Activated CD8-positive, alpha-beta memory T cell treated with anti-CD3 and anti-CD28 coated beads for 36 hours (primary cell): Measurements from ENCODE around the gene TCF25. TPM values are rescaled to one million over a fixed set of nuclear protein-coding genes. Genes with fewer than 3 reads are reported as not detected.

Experiments
- CTCF ChIA-PET: fragments of 350-600 bp; sonication (Branson Sonifier 250); formaldehyde crosslinking; loops from one replicate; lab custom pipeline; 2021; ENCODE audit warnings: antibody characterized with exemption; lab: Charles Lee
- POLR2A ChIA-PET: fragments of 350-600 bp; sonication (Branson Sonifier 250); formaldehyde crosslinking; loops from one replicate; lab custom pipeline; 2021; ENCODE audit warnings: antibody characterized with exemption; lab: Charles Lee
- total RNA-seq, 2 experiments: library from RNA; stranded (reverse); gene quantifications; one replicate each; pipeline ENCODE4 v1.2.3, GENCODE V29; 2021

The TCF25 gene
- total RNA-seq, 2 experiments from 2014 or later: 146 to 153 TPM

DNA sequence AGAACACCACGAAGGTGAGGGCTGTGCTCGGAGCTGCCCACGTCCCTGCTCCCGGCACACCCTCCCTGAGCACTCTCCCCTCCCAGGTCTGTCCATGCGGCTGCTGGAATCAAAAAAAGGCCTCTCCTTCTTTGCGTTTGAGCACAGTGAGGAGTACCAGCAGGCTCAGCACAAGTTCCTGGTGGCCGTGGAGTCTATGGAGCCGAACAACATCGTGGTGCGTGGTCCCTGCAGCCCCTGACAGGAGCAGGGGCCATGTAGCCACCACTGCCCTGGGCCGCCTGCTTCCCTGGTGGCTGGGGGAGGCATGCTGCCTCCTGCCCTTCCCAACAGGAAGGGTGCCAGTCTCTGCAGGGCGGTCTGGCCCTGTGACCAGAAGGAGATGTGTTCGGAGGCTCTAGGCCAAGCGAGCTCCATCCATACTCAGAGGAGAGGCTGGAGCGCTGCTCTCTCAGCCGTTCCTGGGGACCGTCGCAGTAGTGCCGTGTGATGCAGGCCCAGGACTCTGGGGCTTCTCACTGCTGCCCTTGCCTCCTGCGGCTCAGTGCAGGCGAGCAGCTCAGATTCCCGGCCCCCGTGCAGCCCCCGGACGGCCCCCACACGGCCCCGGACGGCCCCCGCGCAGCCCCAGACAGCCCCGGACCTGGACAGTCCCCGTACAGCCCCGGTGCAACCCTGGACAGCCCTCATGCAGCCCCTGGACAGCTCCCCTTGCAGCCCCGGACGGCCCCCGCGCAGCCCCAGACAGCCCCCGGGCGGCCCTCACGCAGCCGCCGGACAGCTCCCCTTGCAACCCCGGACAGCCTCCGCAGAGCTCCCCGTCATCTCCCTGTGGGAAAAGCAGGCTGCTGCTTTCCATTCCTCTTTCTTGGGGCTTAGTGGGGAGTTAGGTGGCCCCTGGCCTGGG, 20.5 kb downstream of the TCF25 start:
- POLR2A ChIA-PET: interaction anchor here (0.9 kb wide), 1 partner anchor 12 kb away, joined by 3 read pairs; no protein-coding TSS in a partner anchor
- CTCF ChIA-PET: interaction anchor here (1.0 to 1.9 kb wide), 2 partner anchors 16 to 33 kb away, joined by 3 to 4 read pairs; no protein-coding TSS in a partner anchor

DNA sequence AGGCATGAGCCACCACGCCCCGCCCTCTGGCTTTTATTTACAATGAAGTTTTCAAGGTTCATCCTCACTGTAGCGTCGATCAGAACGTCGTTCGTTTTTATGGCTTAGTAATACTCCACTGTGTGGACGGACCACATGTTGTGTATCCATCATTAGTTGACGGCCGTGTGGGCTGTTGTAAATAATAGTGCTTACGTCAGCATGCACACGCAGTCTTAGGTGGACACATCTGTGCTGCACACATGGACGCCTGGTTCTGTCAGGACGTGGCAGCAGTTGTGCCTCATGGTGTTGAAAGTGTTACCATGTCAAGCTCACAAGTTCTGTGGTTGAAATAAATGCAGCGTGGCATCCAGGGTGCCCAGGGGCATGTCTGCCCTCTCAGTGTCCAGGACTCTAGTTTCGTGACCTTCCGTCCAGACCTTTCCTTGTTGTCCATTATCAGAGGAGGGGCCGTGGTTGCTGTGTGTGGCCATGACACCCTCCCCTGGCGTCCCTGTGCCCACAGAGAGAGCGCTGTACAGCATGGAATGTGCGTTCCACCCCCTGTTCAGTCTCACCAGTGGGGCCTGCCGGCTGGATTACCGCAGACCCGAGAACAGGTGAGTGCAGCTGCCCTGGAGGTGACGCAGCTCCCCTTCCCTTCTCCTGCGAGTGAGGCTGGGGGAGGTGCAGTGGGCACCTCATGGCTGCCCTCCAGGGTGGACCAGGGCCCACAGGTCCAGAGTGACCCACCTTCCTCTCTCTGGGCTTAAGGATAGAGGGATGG, 22.3 kb downstream of the TCF25 start:
- ChIA-PET POLR2A (no interaction called here), CTCF (no interaction called here)

- CTCF ChIA-PET: interaction anchor here (0.7 kb wide), 1 partner anchor 15 kb away, joined by 5 read pairs; no protein-coding TSS in a partner anchor
- POLR2A ChIA-PET: no interaction called here
These were observed 23.8 kb downstream of the TCF25 start for GRCh38 chr16:89897204-89897603.

DNA sequence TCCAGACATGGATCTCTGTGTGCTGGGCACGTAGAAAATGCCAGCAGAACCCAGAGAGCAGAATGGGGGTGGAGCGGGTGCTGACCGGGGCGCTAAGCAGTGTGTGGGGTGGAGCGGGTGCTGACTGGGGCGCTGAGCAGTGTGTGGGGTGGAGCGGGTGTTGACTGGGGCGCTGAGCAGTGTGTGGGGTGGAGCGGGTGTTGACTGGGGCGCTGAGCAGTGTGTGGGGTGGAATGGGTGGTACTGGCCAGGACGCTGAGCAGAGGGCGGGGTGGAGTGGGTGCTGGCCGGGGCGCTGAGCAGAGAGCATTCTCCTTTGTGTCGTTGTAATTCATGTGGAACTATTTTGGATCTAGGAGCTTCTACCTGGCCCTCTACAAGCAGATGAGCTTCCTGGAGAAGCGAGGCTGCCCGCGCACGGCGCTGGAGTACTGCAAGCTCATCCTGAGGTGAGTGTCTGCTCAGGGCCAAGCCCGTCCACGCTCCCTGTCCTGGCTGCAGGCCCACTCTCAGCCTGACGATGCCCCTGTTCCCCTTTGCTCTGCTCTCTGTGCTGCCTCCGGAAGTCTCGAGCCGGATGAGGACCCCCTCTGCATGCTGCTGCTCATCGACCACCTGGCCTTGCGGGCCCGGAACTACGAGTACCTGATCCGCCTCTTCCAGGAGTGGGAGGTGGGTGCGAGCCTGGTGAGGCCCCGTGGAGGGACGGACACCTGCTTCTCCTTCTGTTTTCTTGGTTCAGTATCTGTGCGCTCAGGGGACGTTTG, 25.0 kb downstream of the TCF25 start:
- ChIA-PET CTCF (interaction anchor here (0.6 to 1.5 kb wide), 2 partner anchors 11 to 21 kb away, joined by 3 to 9 read pairs; no protein-coding TSS in a partner anchor), POLR2A (no interaction called here)

GRCh38 chr16:89899879-89900481, 26.6 kb downstream of the TCF25 start:
- POLR2A ChIA-PET: no interaction called here

DNA sequence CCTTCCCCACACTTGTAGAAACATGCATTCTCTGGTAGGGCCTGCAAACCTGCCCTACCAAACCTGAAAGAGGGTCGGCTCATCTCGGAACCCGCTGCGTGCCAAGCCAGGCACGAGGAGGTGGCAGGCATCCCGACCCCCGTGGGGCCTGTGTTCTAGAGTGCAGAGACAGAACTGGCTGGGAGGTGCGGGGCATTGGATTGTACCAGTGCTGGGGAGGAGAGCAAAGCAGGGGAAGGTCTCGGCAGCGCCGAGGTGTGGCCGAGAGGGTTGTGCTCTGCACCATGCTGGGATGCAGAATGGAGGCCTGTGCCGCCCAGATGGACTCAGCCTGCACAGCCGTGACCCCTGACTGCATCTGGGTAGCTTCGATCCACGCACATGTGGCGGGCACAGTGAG, 27.5 kb downstream of the TCF25 start:
- CTCF ChIA-PET: no interaction called here
- POLR2A ChIA-PET: no interaction called here

More at GRCh38 chr16:89899879-89900481, 26.6 kb downstream of the TCF25 start:
- CTCF ChIA-PET: interaction anchor here (1.5 kb wide), 1 partner anchor 10 kb away, joined by 9 read pairs; no protein-coding TSS in a partner anchor

DNA sequence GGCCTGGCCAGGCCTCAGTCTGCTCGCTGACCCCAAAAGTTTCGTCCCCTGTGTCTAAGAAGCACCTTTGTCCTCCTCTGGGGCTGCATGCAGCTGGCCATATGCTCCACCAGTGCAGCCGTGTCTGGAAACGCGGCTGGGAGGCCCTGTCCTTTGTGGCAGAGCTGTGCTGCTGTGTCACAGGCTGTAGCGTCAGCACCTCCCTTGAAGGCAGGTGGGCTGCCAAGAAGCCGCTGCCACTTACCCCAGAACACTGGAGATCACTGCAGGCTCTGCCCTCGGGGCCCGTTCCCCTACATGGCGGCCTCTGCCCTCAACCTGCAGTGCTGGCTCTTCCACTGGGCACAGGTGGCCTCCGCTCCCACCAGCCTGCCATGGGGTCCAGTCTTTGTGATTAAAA, 29.6 kb downstream of the TCF25 start:
- ChIA-PET CTCF (no interaction called here), POLR2A (no interaction called here)

DNA sequence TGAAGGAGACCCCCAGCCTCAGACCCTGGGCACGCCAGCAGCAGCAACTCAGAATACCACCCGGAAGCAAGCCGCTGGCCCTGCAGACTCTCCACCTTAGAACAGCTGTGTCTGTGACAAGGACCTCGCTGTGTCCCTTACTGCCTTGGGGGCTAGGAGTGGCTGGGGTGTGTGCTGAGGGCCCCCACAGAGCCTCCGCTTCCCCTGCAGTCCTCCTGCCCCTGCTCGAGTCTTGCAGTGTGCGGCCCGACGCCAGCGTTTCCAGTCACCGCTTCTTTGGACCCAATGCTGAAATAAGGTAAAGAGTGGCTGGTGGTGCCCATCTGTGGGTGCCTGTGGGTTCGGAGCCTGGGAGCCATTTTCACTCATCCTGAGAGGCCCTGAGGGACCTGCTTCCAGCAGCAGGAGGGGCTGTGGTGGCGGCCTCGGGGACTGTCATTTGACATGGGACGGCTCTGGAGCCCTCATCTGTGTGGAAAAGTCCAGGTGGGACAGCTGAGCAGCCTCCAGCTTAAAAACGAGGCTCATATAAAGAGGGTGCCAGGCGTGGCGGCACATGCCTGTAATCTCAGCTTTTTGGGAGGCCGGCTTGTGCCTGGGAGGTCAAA, 30.6 kb downstream of the TCF25 start:
- ChIA-PET POLR2A (no interaction called here), CTCF (no interaction called here)

- POLR2A ChIA-PET: no interaction called here
These were observed 31.5 kb downstream of the TCF25 start for GRCh38 chr16:89904606-89905510.

GRCh38 chr16:89905511-89906139, 32.2 kb downstream of the TCF25 start:
- ChIA-PET CTCF (interaction anchor here (0.6 kb wide), 1 partner anchor 130 kb away, joined by 3 read pairs; no protein-coding TSS in a partner anchor), POLR2A (no interaction called here)

More at GRCh38 chr16:89904606-89905510, 31.5 kb downstream of the TCF25 start:
- CTCF ChIA-PET: no interaction called here

GRCh38 chr16:89906140-89907025, 33.0 kb downstream of the TCF25 start:
- ChIA-PET CTCF (interaction anchor here (0.6 kb wide), 1 partner anchor 131 kb away, joined by 3 read pairs; no protein-coding TSS in a partner anchor), POLR2A (no interaction called here)

DNA sequence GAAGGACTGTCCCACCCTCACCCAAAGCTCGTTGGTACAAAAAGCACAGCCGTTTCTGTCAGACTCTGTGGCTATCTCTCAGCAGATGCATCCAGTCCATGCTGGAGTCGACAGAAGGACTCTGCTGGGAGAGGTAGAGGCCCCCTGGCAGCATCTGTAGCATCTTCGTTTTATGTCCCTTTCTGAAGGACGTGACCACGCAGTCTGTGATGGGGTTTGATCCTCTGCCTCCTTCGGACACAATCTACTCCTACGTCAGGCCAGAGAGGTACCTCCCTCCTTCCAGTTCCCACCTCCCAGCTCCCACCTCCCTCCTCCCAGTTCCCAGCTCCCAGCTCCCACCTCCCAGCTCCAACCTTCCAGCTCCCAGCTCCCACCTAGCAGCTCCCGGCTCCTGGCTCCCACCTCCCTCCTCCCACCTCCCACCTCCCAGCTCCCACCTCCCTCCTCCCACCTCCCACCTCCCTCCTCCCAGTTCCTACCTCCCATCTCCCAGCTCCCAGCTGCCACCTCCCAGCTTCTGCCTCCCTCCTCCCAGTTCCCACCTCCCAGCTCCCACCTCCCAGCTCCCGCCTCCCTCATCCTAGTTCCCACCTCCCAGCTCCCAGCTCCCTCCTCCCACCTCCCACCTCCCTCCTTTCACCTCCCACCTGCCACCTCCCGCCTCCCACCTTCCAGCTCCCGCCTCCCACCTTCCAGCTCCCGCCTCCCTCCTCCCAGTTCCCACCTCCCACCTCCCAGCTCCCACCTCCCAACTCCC, 33.8 kb downstream of the TCF25 start:
- ChIA-PET CTCF (interaction anchor here (1.0 kb wide), 1 partner anchor 47 kb away, joined by 3 read pairs; no protein-coding TSS in a partner anchor), POLR2A (no interaction called here)

- POLR2A ChIA-PET: interaction anchor here (0.6 kb wide), 1 partner anchor 387 kb away, joined by 3 read pairs; no protein-coding TSS in a partner anchor
- CTCF ChIA-PET: interaction anchor here (1.4 kb wide), 1 partner anchor 47 kb away, joined by 4 read pairs; no protein-coding TSS in a partner anchor
These were observed 34.8 kb downstream of the TCF25 start for GRCh38 chr16:89908236-89908635.

DNA sequence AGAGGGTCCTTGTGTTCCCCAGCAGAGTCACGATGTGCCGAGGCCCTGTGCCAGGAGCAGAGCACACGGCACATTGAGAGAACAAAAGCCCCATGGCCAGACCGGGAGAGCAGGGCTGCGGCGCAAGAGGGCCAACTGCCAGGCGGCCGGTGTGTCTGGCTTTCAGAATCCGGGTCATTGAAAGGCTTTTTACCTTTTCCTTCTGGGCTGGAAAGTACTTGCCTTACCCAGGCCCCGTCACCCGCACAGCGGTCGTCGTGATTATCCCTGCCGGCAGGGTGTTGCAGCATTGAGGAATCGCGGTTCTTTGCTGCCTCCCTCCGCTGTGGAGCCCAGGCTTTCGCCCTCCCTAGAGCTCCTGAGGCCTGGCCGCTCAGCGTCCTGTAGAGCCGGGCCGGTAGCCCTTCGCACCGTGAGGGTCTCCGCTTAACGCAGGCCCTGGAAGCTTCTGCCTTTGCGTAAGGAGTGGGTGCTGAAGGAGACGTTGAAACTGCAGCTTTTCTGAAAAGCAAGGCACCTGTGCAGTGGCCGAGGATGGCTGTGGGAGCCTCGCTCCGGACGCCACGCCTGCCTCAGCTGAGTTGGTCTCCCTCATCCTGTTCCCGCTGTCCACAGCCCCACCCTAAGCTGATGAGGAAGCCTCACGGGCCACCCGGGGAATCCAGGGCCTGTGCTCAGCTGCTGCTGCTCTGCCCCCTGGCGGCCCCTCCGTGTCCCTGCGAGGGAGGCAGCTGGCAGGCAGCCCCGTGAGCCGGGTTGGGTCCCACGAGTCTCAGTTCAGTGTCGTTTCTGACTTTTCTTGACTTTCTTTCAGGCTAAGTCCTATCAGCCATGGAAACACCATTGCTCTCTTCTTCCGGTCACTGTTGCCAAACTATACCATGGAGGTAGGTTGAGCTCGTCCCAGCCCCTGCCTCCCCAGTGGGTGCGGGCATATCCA, 36.7 kb downstream of the TCF25 start:
- ChIA-PET CTCF (interaction anchor here (0.7 to 2.4 kb wide), 15 partner anchors 9 to 204 kb away, joined by 3 to 10 read pairs (median 4); partner anchors contain the start of genes MC1R and TUBB3), POLR2A (interaction anchor here (0.5 kb wide), 1 partner anchor 737 kb away, joined by 5 read pairs; no protein-coding TSS in a partner anchor)
